Stomach (tissue), 9 donors: ENCODE measurements around the gene ANAPC5. TPM values are rescaled to one million over a fixed set of nuclear protein-coding genes. Genes with fewer than 3 reads are reported as not detected.
A peak's percentile ranks its signal among the peaks of the same experiment; 100 is the strongest.

Experiments used
- DNase-seq, 2 donors: peaks; one replicate each; pipeline versions ENCODE4 v3.0.0 to v3.0.0-alpha.2; 2013 to 2019
- H3K27ac ChIP-seq, 5 donors: fragments of 200-600 bp in 4 of 5; sonication (generic) in 4 of 5; one replicate each; pipeline ENCODE4 v1.5.1; 2013 to 2019; ENCODE audit warnings: mild to moderate bottlenecking in 1 of 5, moderate library complexity in 1 of 5
- H3K27me3 ChIP-seq, 3 donors: fragments of 200-600 bp; sonication (generic); one replicate each; pipeline ENCODE4 v1.5.1; 2017 to 2019; ENCODE audit warnings: mixed run types in 1 of 3
- H3K36me3 ChIP-seq, 4 donors: fragments of 200-600 bp; sonication (generic); 1 replicate in 3 of 4; 2 replicates in 1 of 4; pipeline ENCODE4 v1.5.1; 2016 to 2019
- H3K4me1 ChIP-seq, 4 donors: fragments of 200-600 bp; sonication (generic); one replicate each; pipeline ENCODE4 v1.5.1; 2016 to 2019
- H3K4me3 ChIP-seq, 4 donors: fragments of 200-600 bp; sonication (generic) in 3 of 4; one replicate each; pipeline ENCODE4 v1.5.1; 2016 to 2019; ENCODE audit warnings: mild to moderate bottlenecking in 1 of 4
- H3K9me3 ChIP-seq, 4 donors: fragments of 200-600 bp; sonication (generic); one replicate each; pipeline ENCODE4 v1.5.1; 2016 to 2019
- EP300 ChIP-seq: sonication (generic); formaldehyde crosslinking; IDR thresholded peaks from one replicate; pipeline ENCODE4 v1.6.1; 2017; ENCODE audit warnings: antibody characterized with exemption
- POLR2A ChIP-seq, 4 donors: fragments of 450-650 bp; IDR thresholded peaks; one replicate each; pipeline ENCODE4 v1.6.1; 2016; ENCODE audit warnings: antibody characterized with exemption in 4 of 4, control low read depth in 2 of 4, mild to moderate bottlenecking in 1 of 4, moderate library complexity in 1 of 4
- POLR2AphosphoS5 ChIP-seq, 3 donors: sonication (generic); formaldehyde crosslinking; IDR thresholded peaks; one replicate each; pipeline ENCODE4 v1.6.1; 2016; ENCODE audit warnings: antibody characterized with exemption in 3 of 3
- WGBS, 5 donors: extraction: QIAGEN DNeasy Blood & Tissue Kit in 3 of 5; methylation state at CpG; one replicate each; pipeline versions ENCODE4 v1.1.5 to v1.1.7; 2013 to 2018; 5-methylcytosine and 5-hydroxymethylcytosine counted together
- intact Hi-C: fragments of 100-400 bp; cut with DNase I; formaldehyde crosslinking; loops from one replicate; pipeline ENCODE4 v1.15.1; 2023; ENCODE audit warnings: low total_unique reads
- polyA plus RNA-seq, 3 donors: library from polyadenylated mRNA; stranded (reverse); fragments of 200-250 nt; gene quantifications; one replicate each; pipeline ENCODE4 v1.2.3, GENCODE V29; 2013
- total RNA-seq, 5 donors: library from RNA; depleted of rRNA; stranded (reverse); fragments of >200 nt; gene quantifications; one replicate each; pipeline versions ENCODE4 v1.1.0 to v1.2.3, GENCODE V29; 2014 to 2016
- TF ChIP-seq, protein P1 (sequence below), 7 experiments: fragments of 450-650 bp in 4 of 7; fragments of 200-600 bp in 3 of 7; sonication (generic) in 3 of 7; IDR thresholded peaks; one replicate each; pipeline ENCODE4 v1.5.1; 2016 to 2019; ENCODE audit warnings: antibody characterized with exemption in 7 of 7, control low read depth in 2 of 7, mild to moderate bottlenecking in 1 of 7
- donor health status: healthy with polysubstance abuse.
- donor health status: Bipolar disorder and iron deficiency.
- donor health status: healthy.

Gene ANAPC5
- total and polyA plus RNA-seq, 8 donors: 81.2 to 228 (median 113) TPM

DNA sequence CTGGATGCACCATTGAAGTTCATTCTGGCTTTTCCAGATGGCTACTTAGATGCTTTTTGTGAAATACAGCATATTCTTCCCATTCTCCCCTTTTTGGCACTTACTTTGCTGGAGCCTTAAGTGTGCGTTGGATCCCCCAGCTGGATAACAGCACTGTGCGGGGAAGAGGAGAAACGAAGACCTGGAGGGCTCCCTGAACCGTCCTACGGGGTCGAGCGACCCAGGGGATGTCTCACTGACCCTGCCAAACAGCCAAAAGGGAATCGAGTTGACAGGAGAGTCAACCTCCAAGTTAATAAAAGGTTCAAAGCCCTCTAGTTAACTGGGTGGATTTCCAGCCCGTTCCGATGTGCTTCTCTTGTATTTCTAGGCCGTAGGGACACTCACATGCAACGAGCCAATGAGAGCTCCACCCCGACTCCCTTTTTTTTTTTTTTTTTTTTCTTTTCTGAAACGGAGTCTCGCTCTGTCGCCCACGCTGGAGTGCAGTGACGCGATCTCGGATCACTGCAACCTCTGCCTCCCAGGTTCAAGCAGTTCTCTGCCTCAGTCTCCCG lies 54.7 kb downstream of the ANAPC5 start:
- intact Hi-C loops: no loop called here
- H3K27ac ChIP-seq: peak overlapping the region; percentile 78 to 98 (median 96)
- peaks cover 14 to 55% (median 35%) of the 10 kb centered on the region in 4 donors for H3K4me1 ChIP-seq
- no peaks in the 10 kb centered on the region for H3K9me3 ChIP-seq
- peak overlapping the region; percentile 97 to 100 (median 98) for H3K4me3 ChIP-seq
- peak in 1 of 2 donors; percentile 54 for DNase-seq
- no peak for TF ChIP-seq EP300
- TF ChIP-seq POLR2A (IDR thresholded peaks at IDR 0.05): no peak
- TF ChIP-seq, protein P1, sequence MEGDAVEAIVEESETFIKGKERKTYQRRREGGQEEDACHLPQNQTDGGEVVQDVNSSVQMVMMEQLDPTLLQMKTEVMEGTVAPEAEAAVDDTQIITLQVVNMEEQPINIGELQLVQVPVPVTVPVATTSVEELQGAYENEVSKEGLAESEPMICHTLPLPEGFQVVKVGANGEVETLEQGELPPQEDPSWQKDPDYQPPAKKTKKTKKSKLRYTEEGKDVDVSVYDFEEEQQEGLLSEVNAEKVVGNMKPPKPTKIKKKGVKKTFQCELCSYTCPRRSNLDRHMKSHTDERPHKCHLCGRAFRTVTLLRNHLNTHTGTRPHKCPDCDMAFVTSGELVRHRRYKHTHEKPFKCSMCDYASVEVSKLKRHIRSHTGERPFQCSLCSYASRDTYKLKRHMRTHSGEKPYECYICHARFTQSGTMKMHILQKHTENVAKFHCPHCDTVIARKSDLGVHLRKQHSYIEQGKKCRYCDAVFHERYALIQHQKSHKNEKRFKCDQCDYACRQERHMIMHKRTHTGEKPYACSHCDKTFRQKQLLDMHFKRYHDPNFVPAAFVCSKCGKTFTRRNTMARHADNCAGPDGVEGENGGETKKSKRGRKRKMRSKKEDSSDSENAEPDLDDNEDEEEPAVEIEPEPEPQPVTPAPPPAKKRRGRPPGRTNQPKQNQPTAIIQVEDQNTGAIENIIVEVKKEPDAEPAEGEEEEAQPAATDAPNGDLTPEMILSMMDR (IDR thresholded peaks at IDR 0.05): no peak
- TF ChIP-seq POLR2AphosphoS5 (IDR thresholded peaks at IDR 0.05): no peak
- 3 to 5% (median 4%) methylated on average over 20 to 21 of the region's 21 CpGs for WGBS, 5 donors
- peaks cover 0 to 5% (median 2%) of the 10 kb centered on the region in 4 donors for H3K36me3 ChIP-seq
- H3K27me3 ChIP-seq: no peaks in the 10 kb centered on the region

DNA sequence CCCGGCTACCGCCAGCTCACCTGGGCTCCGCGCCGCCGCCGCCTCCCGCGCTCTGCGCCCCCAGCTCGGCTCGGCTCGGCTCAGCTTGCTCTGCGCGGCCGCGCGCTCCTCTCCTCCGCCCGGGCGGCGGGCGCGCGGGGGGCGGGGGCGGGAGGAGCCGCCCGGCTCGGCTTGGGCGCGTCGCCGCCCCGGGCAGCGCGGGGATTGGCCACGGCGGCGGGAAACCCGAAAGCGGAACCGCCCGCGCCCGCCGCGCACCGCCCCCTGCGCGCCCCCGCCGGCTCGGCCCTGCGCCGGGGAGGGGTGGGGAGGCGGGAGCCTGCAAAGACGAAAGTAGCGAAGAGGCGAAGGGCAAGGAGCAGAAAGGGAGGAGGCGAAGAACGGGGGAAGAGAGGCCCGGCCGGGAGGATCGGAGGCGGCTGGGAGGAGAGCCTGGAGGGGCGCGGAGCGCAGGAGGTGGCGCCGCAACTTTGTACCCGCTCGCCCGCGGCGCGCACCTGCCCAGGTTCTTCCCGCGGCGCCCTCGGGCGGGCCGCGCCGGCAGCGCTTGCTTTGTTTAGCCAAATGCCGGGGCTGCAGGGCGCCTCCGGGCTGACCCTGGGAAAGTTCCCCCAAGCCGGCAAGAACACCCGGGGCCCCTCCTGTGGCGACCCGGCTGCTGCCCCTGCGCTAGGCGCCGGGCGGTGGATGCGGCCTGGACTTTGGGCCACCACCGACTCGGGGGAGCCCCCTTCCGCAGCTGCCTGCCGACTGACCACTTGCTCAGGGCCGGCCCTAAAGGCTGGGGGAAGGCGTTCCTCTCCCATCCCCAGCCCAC lies 55.4 kb downstream of the ANAPC5 start, which contains the start of gene CAMKK2:
Gene CAMKK2 (minus strand): TSS at position 92 of the 817 bp plus-strand sequence. CDS start 22,183 bp downstream, outside the sequence.
- intact Hi-C loops: no loop called here
- peak; percentile 89 to 96 for DNase-seq
- TF ChIP-seq, protein P1 (IDR thresholded peaks at IDR 0.05): peak in 1 of 7 experiments; percentile 8
- TF ChIP-seq POLR2AphosphoS5 (IDR thresholded peaks at IDR 0.05): peak in 2 of 3 donors; percentile 69 to 81
- TF ChIP-seq POLR2A (IDR thresholded peaks at IDR 0.05): no peak
- TF ChIP-seq EP300: no peak
- Histone ChIP-seq H3K9me3 (no peaks in the 10 kb centered on the region), H3K4me1 (peaks cover 14 to 57% (median 36%) of the 10 kb centered on the region in 4 donors), H3K27ac (peak within 1 kb of the TSS; percentile 86 to 98 (median 96)), H3K36me3 (peaks cover 0 to 11% (median 5%) of the 10 kb centered on the region in 4 donors), H3K4me3 (peak within 1 kb of the TSS; percentile 97 to 100 (median 98)), H3K27me3 (no peaks in the 10 kb centered on the region)
- WGBS, 5 donors: 0 to 1% (median 1%) methylated on average over 41 to 91 of the region's 104 CpGs

DNA sequence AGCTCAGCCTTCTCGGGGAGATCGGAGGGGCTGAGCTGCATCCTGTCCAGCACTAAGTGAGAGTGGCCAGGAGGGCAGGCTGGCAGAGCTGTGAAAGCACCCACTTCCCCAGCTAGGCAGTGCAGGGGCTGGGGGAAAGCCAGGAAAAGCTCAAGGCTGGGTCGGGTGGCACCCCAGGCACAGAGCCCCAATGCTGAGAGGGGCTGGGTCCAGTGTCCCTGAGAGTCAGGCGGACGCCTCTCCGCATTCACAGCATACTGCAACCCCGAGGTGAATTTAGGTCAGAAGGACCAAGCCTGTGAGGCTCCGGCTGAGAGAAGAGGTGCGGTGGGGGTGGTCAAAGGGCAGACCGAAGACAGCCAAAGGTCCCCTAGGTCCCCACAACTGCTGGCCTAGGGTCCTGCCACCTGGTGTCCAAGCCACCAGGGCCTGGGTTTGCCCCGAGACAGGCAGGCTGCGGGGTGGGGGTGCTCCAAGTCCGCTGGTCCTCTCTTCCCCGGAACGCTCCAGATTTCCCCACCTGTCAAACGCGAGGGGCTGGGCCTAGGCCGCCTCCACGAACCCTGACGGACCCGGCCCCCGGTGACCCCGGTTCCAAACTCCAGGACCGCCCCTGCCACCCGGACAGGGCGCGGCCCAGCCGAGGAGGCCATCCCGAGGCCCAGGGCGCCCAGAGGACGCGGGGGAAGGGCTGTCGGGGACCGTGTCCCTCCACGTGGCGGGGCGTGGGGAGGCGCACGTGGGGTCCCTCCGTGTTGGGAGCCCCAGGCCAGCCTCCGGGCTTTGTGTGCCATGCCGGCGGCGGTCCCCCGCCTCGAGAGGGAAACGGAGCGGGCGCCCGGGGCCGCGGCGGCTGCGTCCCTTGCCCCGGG lies 56.2 kb downstream of the ANAPC5 start:
- H3K4me3 ChIP-seq: peak overlapping the region; percentile 97 to 100 (median 98)
- 0 to 1% (median 1%) methylated on average over 19 to 55 of the region's 55 CpGs for WGBS, 5 donors
- H3K27ac ChIP-seq: peak overlapping the region; percentile 86 to 96 (median 92)
- no peaks in the 10 kb centered on the region for H3K27me3 ChIP-seq
- no peaks in the 10 kb centered on the region for H3K9me3 ChIP-seq
- TF ChIP-seq EP300: no peak
- TF ChIP-seq, protein P1 (IDR thresholded peaks at IDR 0.05): peak in 1 of 7 experiments; percentile 1
- no peak for TF ChIP-seq POLR2A (IDR thresholded peaks at IDR 0.05)
- H3K4me1 ChIP-seq: peaks cover 14 to 57% (median 39%) of the 10 kb centered on the region in 4 donors
- DNase-seq: peak in 1 of 2 donors; percentile 71
- peaks cover 0 to 20% (median 11%) of the 10 kb centered on the region in 4 donors for H3K36me3 ChIP-seq
- intact Hi-C loops: no loop called here
